ENCODE results near the gene PIM1.

PIM1 gene

DNA sequence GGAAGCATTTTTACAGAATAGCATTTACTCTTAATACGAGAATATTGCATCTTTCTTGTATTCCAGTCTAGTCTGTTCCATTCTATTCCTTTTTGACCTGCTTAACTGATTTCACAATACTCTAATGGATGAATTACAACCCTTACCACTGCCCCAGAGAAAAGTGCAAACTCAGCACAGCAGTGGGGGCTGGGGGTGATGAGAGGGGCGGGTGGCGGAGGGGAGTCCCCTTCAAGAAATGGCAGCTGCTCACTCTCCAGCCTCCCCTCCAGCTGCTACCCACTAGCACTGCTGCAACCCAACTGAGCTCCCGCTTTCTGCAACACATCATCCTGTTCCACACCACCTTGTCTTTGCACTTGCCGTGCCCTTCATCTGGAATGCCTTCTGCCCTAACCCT lies 30.1 kb downstream of the PIM1 start:
- DNase-seq (ENCODE audit: extremely low read depth, low read depth), result no peak
- H3K4me3 ChIP-seq (replicated peaks; ENCODE audit: low read depth, low read length), result no peak overlapping the region
- TF ChIP-seq, protein P1, sequence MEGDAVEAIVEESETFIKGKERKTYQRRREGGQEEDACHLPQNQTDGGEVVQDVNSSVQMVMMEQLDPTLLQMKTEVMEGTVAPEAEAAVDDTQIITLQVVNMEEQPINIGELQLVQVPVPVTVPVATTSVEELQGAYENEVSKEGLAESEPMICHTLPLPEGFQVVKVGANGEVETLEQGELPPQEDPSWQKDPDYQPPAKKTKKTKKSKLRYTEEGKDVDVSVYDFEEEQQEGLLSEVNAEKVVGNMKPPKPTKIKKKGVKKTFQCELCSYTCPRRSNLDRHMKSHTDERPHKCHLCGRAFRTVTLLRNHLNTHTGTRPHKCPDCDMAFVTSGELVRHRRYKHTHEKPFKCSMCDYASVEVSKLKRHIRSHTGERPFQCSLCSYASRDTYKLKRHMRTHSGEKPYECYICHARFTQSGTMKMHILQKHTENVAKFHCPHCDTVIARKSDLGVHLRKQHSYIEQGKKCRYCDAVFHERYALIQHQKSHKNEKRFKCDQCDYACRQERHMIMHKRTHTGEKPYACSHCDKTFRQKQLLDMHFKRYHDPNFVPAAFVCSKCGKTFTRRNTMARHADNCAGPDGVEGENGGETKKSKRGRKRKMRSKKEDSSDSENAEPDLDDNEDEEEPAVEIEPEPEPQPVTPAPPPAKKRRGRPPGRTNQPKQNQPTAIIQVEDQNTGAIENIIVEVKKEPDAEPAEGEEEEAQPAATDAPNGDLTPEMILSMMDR (IDR thresholded peaks at IDR 0.05; ENCODE audit: low read depth, low read length, missing control alignments), result no peak

DNA sequence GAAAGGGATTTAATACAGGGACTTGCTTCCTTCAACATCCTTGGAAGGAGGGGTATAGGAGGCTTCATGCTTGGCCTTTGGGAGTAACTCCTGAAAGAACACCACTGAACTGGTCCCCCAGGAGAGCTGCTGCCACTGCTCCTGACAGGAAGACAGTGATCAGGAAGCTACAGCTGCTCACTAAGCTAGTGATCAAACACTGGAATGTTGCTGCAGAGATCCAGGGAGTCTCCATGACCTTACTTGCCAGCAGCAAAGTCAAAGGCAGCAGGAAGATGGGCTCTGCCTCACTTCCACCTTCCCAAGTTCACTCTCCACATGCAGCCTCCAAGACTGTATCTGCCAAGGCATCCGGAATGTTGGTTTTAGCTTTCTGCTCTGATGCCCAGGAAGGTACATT lies 31.8 kb downstream of the PIM1 start:
- H3K4me3 ChIP-seq (replicated peaks; ENCODE audit: low read depth, low read length), result no peak overlapping the region
- TF ChIP-seq, protein P1 (IDR thresholded peaks at IDR 0.05; ENCODE audit: low read depth, low read length, missing control alignments), result no peak
- DNase-seq (ENCODE audit: extremely low read depth, low read depth), result no peak

DNA sequence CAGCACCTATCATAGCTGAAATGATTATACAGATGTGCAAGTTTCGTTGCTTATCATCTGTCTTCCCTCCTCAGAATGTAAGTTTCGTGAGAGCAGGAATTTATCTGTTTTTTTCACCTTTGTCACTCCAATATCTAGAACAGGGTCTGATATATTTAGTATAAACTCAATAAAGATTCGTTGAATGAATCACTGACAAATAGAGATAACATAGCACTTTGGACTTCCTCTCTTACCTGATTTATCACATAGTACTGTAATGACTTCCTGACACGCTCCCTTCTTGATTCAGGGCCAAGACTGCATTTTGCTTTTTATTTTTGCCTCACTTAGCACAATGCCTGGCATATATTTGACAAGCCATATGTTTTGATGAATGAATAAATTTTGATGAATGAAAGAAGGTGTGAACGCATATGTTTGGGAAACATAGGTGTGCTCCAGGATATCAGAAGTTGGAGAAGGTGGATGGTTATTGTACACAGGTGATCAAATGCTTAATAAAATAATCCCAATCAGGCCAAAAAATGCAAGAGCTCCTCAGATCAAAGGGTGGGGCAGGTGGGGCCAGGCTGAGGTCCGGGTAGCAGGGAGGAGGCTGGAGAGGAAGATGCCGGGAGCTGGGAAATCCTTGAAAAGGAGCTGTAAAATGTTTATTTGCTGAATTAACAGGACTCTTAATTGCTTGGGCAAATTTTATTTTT lies 33.0 kb downstream of the PIM1 start:
- no peak for DNase-seq (ENCODE audit: extremely low read depth, low read depth)
- H3K4me3 ChIP-seq (replicated peaks; ENCODE audit: low read depth, low read length), result no peak overlapping the region
- TF ChIP-seq, protein P1 (IDR thresholded peaks at IDR 0.05; ENCODE audit: low read depth, low read length, missing control alignments), result no peak

DNA sequence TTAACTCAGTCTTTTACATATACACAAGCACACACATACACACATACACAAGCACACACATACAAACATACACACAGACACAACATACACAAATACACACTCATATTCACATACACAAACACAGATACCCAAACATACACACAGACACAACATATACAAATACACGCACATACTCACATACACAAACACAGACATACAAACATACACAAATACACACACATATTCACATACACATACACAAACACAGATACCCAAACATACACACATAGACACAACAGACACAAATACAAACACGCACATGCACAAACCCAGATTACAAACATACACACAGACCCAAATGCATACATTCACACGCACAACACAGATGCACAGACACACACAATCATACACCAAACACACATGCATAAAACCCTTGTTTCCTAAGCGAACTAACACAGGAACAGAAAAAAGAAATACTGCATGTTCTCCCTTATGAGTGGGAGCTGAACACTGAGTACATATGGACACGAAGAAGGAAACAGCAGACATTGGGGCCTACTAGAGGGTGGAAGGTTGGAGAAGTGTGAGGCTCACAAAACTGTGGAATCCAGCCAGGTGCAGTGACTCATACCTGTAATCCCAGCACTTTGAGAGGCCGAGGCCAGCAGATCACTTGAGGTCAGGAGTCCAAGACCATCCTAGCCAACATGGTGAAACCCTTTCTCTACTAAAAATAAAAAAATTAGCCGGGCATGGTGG lies 34.2 kb downstream of the PIM1 start:
- DNase-seq (ENCODE audit: extremely low read depth, low read depth), result no peak
- TF ChIP-seq, protein P1 (IDR thresholded peaks at IDR 0.05; ENCODE audit: low read depth, low read length, missing control alignments), result no peak
- no peak overlapping the region for H3K4me3 ChIP-seq (replicated peaks; ENCODE audit: low read depth, low read length)

DNA sequence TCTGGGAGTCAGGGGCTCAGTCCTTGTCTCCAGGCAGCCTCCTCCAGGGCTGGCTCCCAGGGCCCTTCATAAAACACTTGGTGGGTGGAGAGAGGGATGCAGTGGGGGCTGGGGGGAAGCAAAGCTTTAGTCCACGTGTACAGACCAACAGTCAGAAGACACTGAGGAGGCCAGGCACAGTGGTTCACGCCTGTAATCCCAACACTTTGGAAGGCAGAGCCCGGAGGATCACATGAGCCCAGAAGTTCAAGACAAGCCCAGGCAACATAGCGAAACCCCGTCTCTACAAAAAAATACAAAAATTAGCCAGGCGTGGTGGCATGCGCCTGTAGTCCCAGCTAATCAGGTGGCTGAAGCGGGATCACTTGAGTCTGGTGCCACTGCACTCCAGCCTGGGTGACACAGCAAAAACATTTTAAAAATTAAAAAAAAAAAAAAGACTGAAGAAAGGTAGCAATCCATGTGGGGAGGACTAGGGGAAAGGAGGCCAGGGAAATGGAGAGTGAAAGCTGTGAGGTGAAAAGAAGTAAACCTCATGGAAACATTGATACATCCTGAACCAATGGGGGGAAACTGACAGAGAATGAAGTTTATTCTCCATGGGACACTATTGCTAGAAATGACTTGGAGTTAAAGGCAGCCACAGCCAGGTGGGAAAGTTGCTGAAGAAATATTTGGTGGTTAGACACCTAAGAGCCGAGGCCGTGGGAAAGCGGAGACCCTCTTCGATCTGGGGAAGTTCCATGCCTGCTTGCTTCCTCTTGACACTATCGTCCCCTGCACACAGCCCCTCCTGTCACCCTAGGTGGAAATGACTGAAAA lies 35.4 kb downstream of the PIM1 start:
- no peak for DNase-seq (ENCODE audit: extremely low read depth, low read depth)
- H3K4me3 ChIP-seq (replicated peaks; ENCODE audit: low read depth, low read length), result no peak overlapping the region
- TF ChIP-seq, protein P1 (IDR thresholded peaks at IDR 0.05; ENCODE audit: low read depth, low read length, missing control alignments), result no peak

DNA sequence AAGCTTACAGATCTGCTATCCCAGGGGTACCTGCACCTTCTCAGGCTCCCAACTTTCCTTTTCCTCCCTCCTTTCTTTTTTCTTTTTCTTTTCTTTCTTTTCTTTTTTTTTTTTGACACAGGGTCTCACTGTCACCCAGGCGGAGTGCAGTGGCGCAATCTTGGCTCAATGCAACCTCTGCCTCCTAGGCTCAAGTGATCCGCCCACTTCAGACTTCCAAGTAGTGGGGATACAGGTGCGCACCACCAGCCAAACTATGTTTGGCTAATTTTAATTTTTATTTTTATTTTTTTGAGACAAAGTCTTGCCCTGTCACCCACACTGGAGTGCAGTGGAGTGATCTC lies 36.0 kb downstream of the PIM1 start:
- no peak overlapping the region for H3K4me3 ChIP-seq (replicated peaks; ENCODE audit: low read depth, low read length)
- DNase-seq (ENCODE audit: extremely low read depth, low read depth), result no peak
- TF ChIP-seq, protein P1 (IDR thresholded peaks at IDR 0.05; ENCODE audit: low read depth, low read length, missing control alignments), result no peak

All from HFF-Myc (cell line).